ENCODE data around the gene ACSL1.

Gene ACSL1

DNA sequence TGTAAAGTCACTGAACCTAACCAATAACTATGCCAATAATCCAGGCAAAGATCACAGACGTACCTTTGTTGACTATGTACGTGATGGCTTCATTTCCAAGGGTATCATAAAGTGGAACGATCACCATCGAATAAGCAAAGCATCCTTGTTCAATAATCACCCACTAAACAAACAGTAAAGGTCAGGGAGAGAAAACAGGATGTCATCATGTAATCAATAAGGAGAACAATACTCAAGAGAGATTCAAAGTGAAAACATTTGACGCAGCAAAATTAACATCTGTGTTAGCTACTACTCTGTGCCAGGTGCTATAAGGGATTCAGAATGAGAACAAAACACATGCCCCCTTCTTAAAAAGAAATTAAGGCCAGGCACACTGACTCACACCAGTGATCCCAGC, 48.9 kb downstream of the ACSL1 start:
- no peaks in the 10 kb centered on the region for H3K27me3 ChIP-seq
- peaks cover 0 to 25% (median 19%) of the 10 kb centered on the region in 11 experiments; a peak in 17 of 22 replicates for H3K9me3 ChIP-seq (replicated peaks in 1 of 11)
- H3K27ac ChIP-seq: no peak overlapping the region
- no peak overlapping the region for H3K9ac ChIP-seq
- TF ChIP-seq Cebpa-rat (IDR thresholded peaks at IDR 0.05): no peak
- peaks cover 26 to 99% (median 97%) of the 10 kb centered on the region in 11 experiments for H3K36me3 ChIP-seq
- no peak overlapping the region for H3K4me3 ChIP-seq
- peaks cover 0 to 100% (median 7%) of the 10 kb centered on the region in 11 experiments; a peak in 12 of 22 replicates for H4K20me1 ChIP-seq
- H3K4me1 ChIP-seq: peaks cover 0 to 6% (median 3%) of the 10 kb centered on the region in 10 experiments; a peak in 10 of 20 replicates
- no peak overlapping the region for H3K4me2 ChIP-seq

GRCh38 chr4:184775854-184776555, 49.8 kb downstream of the ACSL1 start:
- Histone ChIP-seq H3K4me3 (no peak overlapping the region), H3K4me2 (no peak overlapping the region), H3K9ac (no peak overlapping the region), H3K9me3 (replicated peaks in 1 of 11) (peaks cover 0 to 23% (median 19%) of the 10 kb centered on the region in 11 experiments; a peak in 17 of 22 replicates), H3K36me3 (peaks cover 26 to 99% (median 98%) of the 10 kb centered on the region in 11 experiments), H4K20me1 (peaks cover 0 to 100% (median 7%) of the 10 kb centered on the region in 11 experiments; a peak in 11 of 22 replicates), H3K27ac (no peak overlapping the region), H3K4me1 (no peaks in the 10 kb centered on the region), H3K27me3 (no peaks in the 10 kb centered on the region)
- TF ChIP-seq Cebpa-rat (IDR thresholded peaks at IDR 0.05): no peak

GRCh38 chr4:184774152-184774551, 51.6 kb downstream of the ACSL1 start:
- H3K27me3 ChIP-seq: no peaks in the 10 kb centered on the region
- H3K9me3 ChIP-seq (replicated peaks in 1 of 11): peaks cover 0 to 5% (median 3%) of the 10 kb centered on the region in 11 experiments; a peak in 15 of 22 replicates
- no peak overlapping the region for H3K9ac ChIP-seq
- peaks cover 16 to 99% (median 97%) of the 10 kb centered on the region in 11 experiments for H3K36me3 ChIP-seq
- H4K20me1 ChIP-seq: peaks cover 0 to 100% (median 7%) of the 10 kb centered on the region in 11 experiments; a peak in 11 of 22 replicates
- no peaks in the 10 kb centered on the region for H3K4me1 ChIP-seq
- H3K27ac ChIP-seq: no peak overlapping the region
- TF ChIP-seq Cebpa-rat (IDR thresholded peaks at IDR 0.05): no peak
- H3K4me2 ChIP-seq: no peak overlapping the region
- H3K4me3 ChIP-seq: no peak overlapping the region

- H3K27ac ChIP-seq: no peak overlapping the region
- TF ChIP-seq Cebpa-rat (IDR thresholded peaks at IDR 0.05): no peak
- H3K9ac ChIP-seq: no peak overlapping the region
- no peaks in the 10 kb centered on the region for H3K27me3 ChIP-seq
- peaks cover 0 to 100% (median 0%) of the 10 kb centered on the region in 11 experiments; a peak in 10 of 22 replicates for H4K20me1 ChIP-seq
- no peaks in the 10 kb centered on the region for H3K4me1 ChIP-seq
- no peaks in the 10 kb centered on the region for H3K9me3 ChIP-seq (replicated peaks in 1 of 11)
- no peak overlapping the region for H3K4me3 ChIP-seq
- H3K36me3 ChIP-seq: peaks cover 34 to 100% (median 99%) of the 10 kb centered on the region in 11 experiments
- H3K4me2 ChIP-seq: no peak overlapping the region
Observed at GRCh38 chr4:184771416-184771815, 54.4 kb downstream of the ACSL1 start.

- peaks cover 0 to 100% (median 0%) of the 10 kb centered on the region in 11 experiments; a peak in 10 of 22 replicates for H4K20me1 ChIP-seq
- no peak overlapping the region for H3K27ac ChIP-seq
- no peak for TF ChIP-seq Cebpa-rat (IDR thresholded peaks at IDR 0.05)
- no peaks in the 10 kb centered on the region for H3K27me3 ChIP-seq
- 0 out of 22 replicates have a peak overlapping the region, but pooled peaks of 1 of the 11 experiments have one; percentile 9 for H3K9ac ChIP-seq
- no peaks in the 10 kb centered on the region for H3K9me3 ChIP-seq (replicated peaks in 1 of 11)
- peaks cover 0 to 6% (median 0%) of the 10 kb centered on the region in 10 experiments; a peak in 2 of 20 replicates for H3K4me1 ChIP-seq
- peaks cover 45 to 100% (median 100%) of the 10 kb centered on the region in 11 experiments for H3K36me3 ChIP-seq
- no peak overlapping the region for H3K4me2 ChIP-seq
- no peak overlapping the region for H3K4me3 ChIP-seq
Observed at GRCh38 chr4:184769141-184769765, 56.5 kb downstream of the ACSL1 start.

GRCh38 chr4:184768296-184768695, 57.5 kb downstream of the ACSL1 start:
- no peak for TF ChIP-seq Cebpa-rat (IDR thresholded peaks at IDR 0.05)
- Histone ChIP-seq H3K27me3 (no peaks in the 10 kb centered on the region), H3K9me3 (replicated peaks in 1 of 11) (no peaks in the 10 kb centered on the region), H4K20me1 (peaks cover 0 to 100% (median 0%) of the 10 kb centered on the region in 11 experiments; a peak in 10 of 22 replicates), H3K9ac (0 out of 22 replicates have a peak overlapping the region, but pooled peaks of 1 of the 11 experiments have one; percentile 12), H3K4me1 (peaks cover 0 to 13% (median 0%) of the 10 kb centered on the region in 10 experiments; a peak in 3 of 20 replicates), H3K4me2 (no peak overlapping the region), H3K4me3 (no peak overlapping the region), H3K36me3 (peaks cover 45 to 100% (median 100%) of the 10 kb centered on the region in 11 experiments), H3K27ac (no peak overlapping the region; a peak in 1 of 22 replicates)

DNA sequence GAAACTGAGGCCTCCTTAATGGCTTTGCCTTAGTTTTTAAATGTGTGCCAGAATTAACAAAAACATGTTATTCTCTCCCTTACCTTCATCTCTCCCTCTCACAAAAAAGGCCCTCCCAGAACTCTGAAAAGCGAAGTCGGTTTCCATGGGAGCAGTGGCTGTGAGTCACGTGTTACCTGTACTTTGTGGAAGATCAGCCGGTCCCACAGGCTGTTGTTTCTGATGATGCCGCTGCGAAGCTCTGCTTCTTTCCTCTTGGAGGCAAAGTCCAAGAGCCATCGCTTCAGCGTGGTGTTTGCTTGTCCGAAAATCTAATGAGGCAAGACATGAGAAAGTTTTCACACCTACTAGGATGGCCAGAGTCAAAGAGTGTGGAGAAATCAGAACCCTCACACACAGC, 59.3 kb downstream of the ACSL1 start:
- Histone ChIP-seq H3K9me3 (replicated peaks in 1 of 11) (no peaks in the 10 kb centered on the region), H3K4me3 (no peak overlapping the region), H4K20me1 (peaks cover 0 to 100% (median 0%) of the 10 kb centered on the region in 11 experiments; a peak in 10 of 22 replicates), H3K4me1 (peaks cover 0 to 25% (median 14%) of the 10 kb centered on the region in 10 experiments; a peak in 15 of 20 replicates), H3K27me3 (no peaks in the 10 kb centered on the region), H3K36me3 (peaks cover 40 to 100% (median 100%) of the 10 kb centered on the region in 11 experiments), H3K4me2 (no peak overlapping the region), H3K9ac (peak overlapping the region in 1 of 11 experiments; percentile 0; a peak in 1 of 22 replicates), H3K27ac (peak overlapping the region in 2 of 11 experiments; percentile 3 to 29; a peak in 1 of 22 replicates)
- no peak for TF ChIP-seq Cebpa-rat (IDR thresholded peaks at IDR 0.05)

- Histone ChIP-seq H3K4me3 (no peak overlapping the region), H3K9ac (peak overlapping the region in 1 of 11 experiments; percentile 0; a peak in 1 of 22 replicates), H3K4me2 (no peak overlapping the region), H3K36me3 (peaks cover 48 to 100% (median 100%) of the 10 kb centered on the region in 11 experiments), H3K4me1 (peaks cover 0 to 25% (median 14%) of the 10 kb centered on the region in 10 experiments; a peak in 15 of 20 replicates), H4K20me1 (peaks cover 0 to 100% (median 0%) of the 10 kb centered on the region in 11 experiments; a peak in 8 of 22 replicates), H3K9me3 (replicated peaks in 1 of 11) (peaks cover 0 to 6% (median under 1%) of the 10 kb centered on the region in 11 experiments; a peak in 6 of 22 replicates), H3K27ac (no peak overlapping the region), H3K27me3 (no peaks in the 10 kb centered on the region)
- TF ChIP-seq Cebpa-rat (IDR thresholded peaks at IDR 0.05): no peak
Observed at GRCh38 chr4:184765473-184766340, 60.1 kb downstream of the ACSL1 start.
